ENCODE measurements around the gene GNAQ. TPM values are rescaled to one million over a fixed set of nuclear protein-coding genes. Genes with fewer than 3 reads are reported as not detected.

GNAQ gene
- total and polyA plus RNA-seq, 2 donors (not counting 1 experiment from before 2014, with no cell fraction given) = 0.60 to 1.4 TPM

GRCh38 chr9:77951369-77951768 is 80.2 kb downstream of the GNAQ start:
- ATAC-seq (ENCODE audit: low read depth) (no peak), DNase-seq (no peak)
- Histone ChIP-seq H3K4me2 (replicated peaks; ENCODE audit: low read depth, low read length, poor library complexity, severe bottlenecking) (no peak overlapping the region), H2AFZ (ENCODE audit: insufficient read depth, low read depth, low read length, poor library complexity, severe bottlenecking) (no peak overlapping the region), H4K20me1 (ENCODE audit: control insufficient read depth, insufficient read depth, low read length, poor library complexity, severe bottlenecking) (no peaks in the 10 kb centered on the region), H3K9me3 (ENCODE audit: control extremely low read depth in 1 of 3, control insufficient read depth in 2 of 3, insufficient read depth in 1 of 3, low read length in 2 of 3) (no peaks in the 10 kb centered on the region), H3K4me3 (ENCODE audit: control extremely low read depth in 1 of 5, extremely low read depth in 1 of 5, insufficient read depth in 1 of 5, low read depth in 2 of 5, low read length in 4 of 5) (no peak overlapping the region), H3K36me3 (replicated peaks in 1 of 2; ENCODE audit: control extremely low read depth in 1 of 2, control insufficient read depth in 1 of 2, extremely low read depth in 1 of 2, insufficient read depth in 2 of 2, low read length in 1 of 2) (no peaks in the 10 kb centered on the region), H3K4me1 (ENCODE audit: control insufficient read depth in 2 of 2, insufficient read depth in 2 of 2, low read length in 2 of 2) (peaks cover 5% of the 10 kb centered on the region in 2 donors), H3K27ac (ENCODE audit: low read length in 2 of 2) (no peak overlapping the region), H3K9ac (ENCODE audit: low read length) (no peak overlapping the region), H3K27me3 (replicated peaks in 1 of 4; ENCODE audit: control extremely low read depth in 1 of 4, control insufficient read depth in 3 of 4, insufficient read depth in 4 of 4, low read length in 3 of 4) (peaks cover 0 to 3% (median 0%) of the 10 kb centered on the region in 4 experiments), H3K79me2 (ENCODE audit: control insufficient read depth, insufficient read depth, low read length) (no peaks in the 10 kb centered on the region)
- CTCF ChIA-PET = no interaction called here
- H3K27me3 Mint-ChIP-seq = peaks cover 10% of the 10 kb centered on the region
- POLR2A ChIA-PET = interaction anchor here (0.7 kb wide), 1 partner anchor 16 kb away, joined by 4 read pairs; no protein-coding TSS in a partner anchor
- no peak overlapping the region for H3K4me3 Mint-ChIP-seq
- H3K4me1 Mint-ChIP-seq = peaks cover 8% of the 10 kb centered on the region
- no peak for TF ChIP-seq CTCF (IDR thresholded peaks at IDR 0.05)
- no peak for TF ChIP-seq EZH2 (IDR thresholded peaks at IDR 0.05; ENCODE audit: borderline replicate concordance, insufficient read depth, low read depth, low read length, poor library complexity, severe bottlenecking)
- WGBS (ENCODE audit: insufficient coverage) = no CpG with 5 or more reads among the region's 1 CpG
- intact Hi-C loops (cut with micrococcal nuclease) = no loop called here
- H3K27ac Mint-ChIP-seq = no peak overlapping the region
- H3K9me3 Mint-ChIP-seq (ENCODE audit: insufficient read depth) = no peaks in the 10 kb centered on the region

GRCh38 chr9:77949751-77950436 is 81.7 kb downstream of the GNAQ start:
- no peaks in the 10 kb centered on the region for H3K9me3 ChIP-seq (ENCODE audit: control extremely low read depth in 1 of 3, control insufficient read depth in 2 of 3, insufficient read depth in 1 of 3, low read length in 2 of 3)
- H3K27me3 ChIP-seq (replicated peaks in 1 of 4; ENCODE audit: control extremely low read depth in 1 of 4, control insufficient read depth in 3 of 4, insufficient read depth in 4 of 4, low read length in 3 of 4) = peaks cover 0 to 3% (median 0%) of the 10 kb centered on the region in 4 experiments
- no peaks in the 10 kb centered on the region for H3K36me3 ChIP-seq (replicated peaks in 1 of 2; ENCODE audit: control extremely low read depth in 1 of 2, control insufficient read depth in 1 of 2, extremely low read depth in 1 of 2, insufficient read depth in 2 of 2, low read length in 1 of 2)
- no peak overlapping the region for H3K27ac ChIP-seq (ENCODE audit: low read length in 2 of 2)
- no peaks in the 10 kb centered on the region for H3K79me2 ChIP-seq (ENCODE audit: control insufficient read depth, insufficient read depth, low read length)
- H3K4me1 ChIP-seq (ENCODE audit: control insufficient read depth in 2 of 2, insufficient read depth in 2 of 2, low read length in 2 of 2) = peaks cover 9 to 12% of the 10 kb centered on the region in 2 donors
- TF ChIP-seq EZH2 (IDR thresholded peaks at IDR 0.05; ENCODE audit: borderline replicate concordance, insufficient read depth, low read depth, low read length, poor library complexity, severe bottlenecking) = no peak
- TF ChIP-seq CTCF (IDR thresholded peaks at IDR 0.05) = no peak
- CTCF ChIA-PET = no interaction called here
- 81% methylated on average over 5 of the region's 5 CpGs for WGBS (ENCODE audit: insufficient coverage)
- Mint-ChIP-seq H3K9me3 (ENCODE audit: insufficient read depth) (no peaks in the 10 kb centered on the region), H3K27me3 (peaks cover 10% of the 10 kb centered on the region), H3K4me1 (peaks cover 13% of the 10 kb centered on the region), H3K27ac (no peak overlapping the region), H3K4me3 (no peak overlapping the region)
- H4K20me1 ChIP-seq (ENCODE audit: control insufficient read depth, insufficient read depth, low read length, poor library complexity, severe bottlenecking) = no peaks in the 10 kb centered on the region
- H3K9ac ChIP-seq (ENCODE audit: low read length) = no peak overlapping the region
- POLR2A ChIA-PET = no interaction called here
- H3K4me3 ChIP-seq (ENCODE audit: control extremely low read depth in 1 of 5, extremely low read depth in 1 of 5, insufficient read depth in 1 of 5, low read depth in 2 of 5, low read length in 4 of 5) = no peak overlapping the region
- ATAC-seq (ENCODE audit: low read depth) (no peak), DNase-seq (no peak)
- no peak overlapping the region for H2AFZ ChIP-seq (ENCODE audit: insufficient read depth, low read depth, low read length, poor library complexity, severe bottlenecking)
- no peak overlapping the region for H3K4me2 ChIP-seq (replicated peaks; ENCODE audit: low read depth, low read length, poor library complexity, severe bottlenecking)
- intact Hi-C loops (cut with micrococcal nuclease) = no loop called here

Data from B cell (primary cell).